Coronary artery (tissue), 2 donors: Measurements from ENCODE around the gene SYT15.
"Not testable (repeated sequence)": the region's sequence is repeated elsewhere in the genome, so short reads cannot be mapped to it uniquely, and the experiment has no call there.

Experiments used
- DNase-seq: peaks from one replicate; pipeline ENCODE4 v3.0.0-alpha.2; 2017; ENCODE audit warnings: low spot score
- H3K27ac ChIP-seq, 2 donors: fragments of 200-600 bp; sonication (generic); one replicate each; pipeline ENCODE4 v1.5.1; 2016 to 2019
- H3K4me3 ChIP-seq: fragments of 200-600 bp; sonication (generic); 2 replicates; pipeline ENCODE4 v1.5.1; 2016; ENCODE audit warnings: mild to moderate bottlenecking, moderate library complexity
- CTCF ChIP-seq: fragments of 200-600 bp; sonication (generic); IDR thresholded peaks from one replicate; pipeline ENCODE4 v1.5.1; 2019; ENCODE audit warnings: antibody characterized with exemption

The SYT15 gene

GRCh38 chr10:46578474-46579178 lies at the start of gene SYT15:
TSS of gene SYT15 (plus strand) at chr10:46579128. CDS start at chr10:46579169, 41 bp downstream.
- H3K27ac ChIP-seq, DNase-seq: not testable (repeated sequence)
- H3K4me3 ChIP-seq, result peak within 1 kb of the TSS; percentile 53

DNA sequence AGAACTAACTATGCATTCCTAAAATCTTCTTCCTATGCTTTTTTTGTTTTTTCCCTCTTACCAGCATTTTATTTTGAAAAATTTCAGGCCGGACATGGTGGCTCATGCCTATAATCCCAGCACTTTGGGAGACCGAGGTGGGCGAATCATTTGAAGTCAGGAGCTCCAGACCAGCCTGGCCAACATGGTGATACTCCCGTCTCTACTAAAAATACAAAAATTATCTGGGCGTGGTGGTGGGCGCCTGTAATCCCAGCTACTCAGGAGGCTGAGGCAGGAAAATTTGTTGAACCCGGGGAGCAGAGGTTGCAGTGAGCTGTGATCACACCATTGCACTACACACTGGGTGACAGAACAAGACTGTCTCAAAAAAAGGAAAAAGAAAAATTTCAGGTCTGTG lies 49.2 kb upstream of the SYT15 start:
- DNase-seq, H3K27ac ChIP-seq: not testable (repeated sequence)

GRCh38 chr10:46530249-46531186 lies 48.4 kb upstream of the SYT15 start:
- no peak for TF ChIP-seq CTCF
- Histone ChIP-seq H3K27ac (no peak overlapping the region), H3K4me3 (no peak overlapping the region)
- DNase-seq, result no peak

More for the DNA sequence above, 49.2 kb upstream of the SYT15 start:
- H3K4me3 ChIP-seq, result not testable (repeated sequence)

DNA sequence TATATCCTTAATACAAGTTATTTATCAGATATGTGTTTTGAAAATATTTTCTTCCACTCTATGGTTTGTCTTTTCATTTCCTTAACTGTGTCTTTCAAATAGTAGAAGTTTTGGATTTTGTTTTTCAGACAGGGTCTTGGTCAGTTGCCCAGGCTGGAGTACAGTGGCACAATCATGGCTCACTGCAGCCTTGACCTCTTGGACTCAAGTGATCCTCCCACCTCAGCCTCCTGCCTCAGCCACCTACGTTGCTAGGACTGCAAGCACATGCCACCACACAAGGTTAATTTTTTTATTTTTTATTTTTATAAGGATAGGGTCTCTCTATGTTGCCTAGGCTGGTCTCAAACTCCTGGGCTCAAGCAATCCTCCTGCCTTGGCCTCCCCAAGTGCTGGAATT lies 46.7 kb upstream of the SYT15 start:
- not testable (repeated sequence) for H3K4me3 ChIP-seq, H3K27ac ChIP-seq, DNase-seq

DNA sequence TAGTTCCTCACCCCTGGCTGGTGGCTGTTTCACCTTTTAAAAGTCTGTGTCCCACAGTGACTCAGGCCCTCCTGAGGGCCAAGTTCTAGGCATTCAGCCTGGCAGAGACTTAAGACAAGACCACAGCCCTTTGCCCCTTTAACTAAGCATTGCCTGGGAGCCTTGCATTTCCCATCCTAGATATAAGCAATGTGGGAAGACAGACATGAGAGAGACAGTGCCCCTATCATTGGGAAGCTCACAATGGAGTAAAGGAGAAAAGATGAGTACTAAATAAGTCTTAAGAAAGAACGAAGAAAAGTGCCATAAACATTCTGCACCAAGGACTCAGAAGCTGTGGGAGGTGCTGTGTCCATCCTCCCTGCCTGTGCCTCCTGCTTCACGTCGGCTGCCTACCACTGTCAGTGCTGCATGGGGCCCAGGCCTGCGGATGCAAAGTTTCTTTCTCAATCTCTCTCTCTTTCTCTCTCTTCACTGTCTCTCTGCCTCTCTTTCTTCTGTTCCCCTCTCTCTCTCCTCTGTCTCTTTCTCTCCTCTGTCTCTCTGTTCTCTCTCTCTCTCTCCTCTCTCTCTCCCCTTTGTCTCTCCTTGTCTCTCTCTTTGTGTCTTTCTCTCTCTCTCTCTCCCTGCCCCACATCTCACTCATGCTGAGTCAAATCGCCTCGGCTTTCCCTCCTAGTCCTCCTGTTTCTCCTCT lies 44.0 kb upstream of the SYT15 start:
- Histone ChIP-seq H3K27ac (no peak overlapping the region), H3K4me3 (no peak overlapping the region)
- no peak for TF ChIP-seq CTCF
- no peak for DNase-seq

GRCh38 chr10:46536171-46536570 lies 42.8 kb upstream of the SYT15 start:
- TF ChIP-seq CTCF, result no peak
- Histone ChIP-seq H3K27ac (no peak overlapping the region), H3K4me3 (no peak overlapping the region)
- no peak for DNase-seq

- no peak overlapping the region for H3K4me3 ChIP-seq
- TF ChIP-seq CTCF, result no peak
- no peak for DNase-seq
- H3K27ac ChIP-seq, result no peak overlapping the region
Measured at GRCh38 chr10:46536781-46537180, 42.1 kb upstream of the SYT15 start.

GRCh38 chr10:46537309-46537708 lies 41.6 kb upstream of the SYT15 start:
- DNase-seq, result no peak
- H3K27ac ChIP-seq, result no peak overlapping the region
- TF ChIP-seq CTCF, result no peak
- no peak overlapping the region for H3K4me3 ChIP-seq
